Fibroblast of the aortic adventitia (primary cell): ENCODE data around the gene NAT10. TPM values are rescaled to one million over a fixed set of nuclear protein-coding genes. Genes with fewer than 3 reads are reported as not detected.
A peak's percentile ranks its signal among the peaks of the same experiment; 100 is the strongest.

ENCODE experiments used
- DNase-seq: peaks from one replicate; pipeline ENCODE4 v3.0.0-alpha.2; 2010; ENCODE audit warnings: low read depth
- H3K4me3 ChIP-seq: 2 replicates; pipeline ENCODE4 v1.5.1; 2011; ENCODE audit warnings: low read depth, mild to moderate bottlenecking, control low read depth, low read length, moderate library complexity
- total RNA-seq: library from RNA; depleted of rRNA; stranded (reverse); fragments of >200 nt; gene quantifications from 2 replicates; pipeline ENCODE4 v1.2.3, GENCODE V29; 2012; ENCODE audit warnings: low replicate concordance
- TF ChIP-seq, protein P1 (sequence below): IDR thresholded peaks from 2 replicates; pipeline ENCODE4 v1.5.1; 2011; ENCODE audit warnings: mild to moderate bottlenecking, low read length, control low read depth, inconsistent platforms; ENCODE audit not compliant: insufficient read depth

NAT10 gene
- total RNA-seq, 1 donor: 29.3 TPM

- TF ChIP-seq, protein P1, sequence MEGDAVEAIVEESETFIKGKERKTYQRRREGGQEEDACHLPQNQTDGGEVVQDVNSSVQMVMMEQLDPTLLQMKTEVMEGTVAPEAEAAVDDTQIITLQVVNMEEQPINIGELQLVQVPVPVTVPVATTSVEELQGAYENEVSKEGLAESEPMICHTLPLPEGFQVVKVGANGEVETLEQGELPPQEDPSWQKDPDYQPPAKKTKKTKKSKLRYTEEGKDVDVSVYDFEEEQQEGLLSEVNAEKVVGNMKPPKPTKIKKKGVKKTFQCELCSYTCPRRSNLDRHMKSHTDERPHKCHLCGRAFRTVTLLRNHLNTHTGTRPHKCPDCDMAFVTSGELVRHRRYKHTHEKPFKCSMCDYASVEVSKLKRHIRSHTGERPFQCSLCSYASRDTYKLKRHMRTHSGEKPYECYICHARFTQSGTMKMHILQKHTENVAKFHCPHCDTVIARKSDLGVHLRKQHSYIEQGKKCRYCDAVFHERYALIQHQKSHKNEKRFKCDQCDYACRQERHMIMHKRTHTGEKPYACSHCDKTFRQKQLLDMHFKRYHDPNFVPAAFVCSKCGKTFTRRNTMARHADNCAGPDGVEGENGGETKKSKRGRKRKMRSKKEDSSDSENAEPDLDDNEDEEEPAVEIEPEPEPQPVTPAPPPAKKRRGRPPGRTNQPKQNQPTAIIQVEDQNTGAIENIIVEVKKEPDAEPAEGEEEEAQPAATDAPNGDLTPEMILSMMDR: no peak
- H3K4me3 ChIP-seq: no peak overlapping the region
- no peak for DNase-seq
Observed at GRCh38 chr11:34147581-34147980, 42.2 kb downstream of the NAT10 start.

DNA sequence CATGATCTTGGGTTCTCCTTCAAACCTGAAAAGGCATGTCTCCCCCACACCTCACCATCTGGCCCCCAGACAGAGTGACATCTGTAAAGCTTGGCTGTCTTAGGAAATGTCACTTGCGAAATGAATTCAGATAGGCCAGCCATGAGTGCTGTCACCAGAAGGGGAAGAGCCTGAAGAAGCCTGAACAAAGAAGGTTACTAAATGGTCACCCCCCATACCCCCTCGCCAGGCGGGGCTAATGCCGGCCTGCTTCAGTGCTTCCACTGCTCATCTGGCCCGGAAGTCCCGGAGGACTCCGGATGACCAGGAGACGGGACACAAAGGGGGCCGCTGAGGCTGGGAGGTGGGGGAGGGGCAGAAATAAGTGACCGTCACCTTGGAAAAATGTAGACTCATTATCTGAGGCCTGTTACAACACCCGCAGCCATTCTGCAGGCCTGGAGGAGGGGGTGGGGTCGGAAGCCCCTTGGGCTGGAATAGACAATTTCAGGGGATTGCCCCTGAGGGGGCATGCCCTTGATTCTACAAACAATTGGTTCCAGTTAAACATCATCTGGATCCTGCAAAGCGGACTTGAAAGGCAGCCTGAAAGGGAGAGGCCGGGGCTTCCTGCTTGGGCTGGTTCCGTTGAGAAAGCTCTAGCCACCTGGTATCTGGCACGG lies 43.2 kb downstream of the NAT10 start:
- H3K4me3 ChIP-seq: no peak overlapping the region
- TF ChIP-seq, protein P1: no peak
- no peak for DNase-seq

- H3K4me3 ChIP-seq: no peak overlapping the region
- DNase-seq: no peak
- TF ChIP-seq, protein P1: no peak
Observed at GRCh38 chr11:34149274-34149673, 43.8 kb downstream of the NAT10 start.

GRCh38 chr11:34149786-34150185 lies 44.4 kb downstream of the NAT10 start:
- TF ChIP-seq, protein P1: peak; percentile 43
- DNase-seq: peak; percentile 13
- no peak overlapping the region for H3K4me3 ChIP-seq

DNA sequence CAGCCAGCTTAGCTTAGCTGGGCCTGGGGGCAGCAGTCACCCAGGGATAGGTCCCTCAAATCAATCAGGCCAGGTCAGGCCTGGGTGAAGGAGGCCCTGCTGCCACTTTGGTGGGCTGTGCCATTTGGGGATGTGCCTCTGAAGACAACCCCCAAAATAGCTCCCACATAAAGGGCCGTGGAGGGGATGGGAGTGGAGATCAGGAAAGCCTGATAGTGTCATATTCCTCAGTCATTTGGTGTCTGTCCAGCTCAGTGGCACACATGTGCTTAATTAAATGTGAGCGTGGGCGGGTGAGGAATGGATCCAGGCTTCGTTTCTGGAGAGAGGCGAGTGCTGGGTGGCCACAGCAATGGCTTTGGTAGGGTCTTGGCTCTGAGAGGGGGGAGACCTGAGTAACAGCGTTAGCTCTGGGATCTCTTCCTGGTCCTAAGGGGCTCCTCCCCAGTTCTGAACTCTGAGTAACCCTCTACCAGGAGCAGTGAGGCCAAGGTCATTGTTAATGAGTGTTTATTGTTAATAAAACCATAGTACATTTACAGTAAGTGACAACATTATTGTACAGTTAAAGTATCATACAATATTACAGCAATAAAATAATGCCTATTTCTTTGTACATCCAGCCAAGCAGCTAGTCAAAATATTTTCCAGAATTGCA lies 45.2 kb downstream of the NAT10 start:
- DNase-seq: no peak
- H3K4me3 ChIP-seq: no peak overlapping the region
- TF ChIP-seq, protein P1: no peak

DNA sequence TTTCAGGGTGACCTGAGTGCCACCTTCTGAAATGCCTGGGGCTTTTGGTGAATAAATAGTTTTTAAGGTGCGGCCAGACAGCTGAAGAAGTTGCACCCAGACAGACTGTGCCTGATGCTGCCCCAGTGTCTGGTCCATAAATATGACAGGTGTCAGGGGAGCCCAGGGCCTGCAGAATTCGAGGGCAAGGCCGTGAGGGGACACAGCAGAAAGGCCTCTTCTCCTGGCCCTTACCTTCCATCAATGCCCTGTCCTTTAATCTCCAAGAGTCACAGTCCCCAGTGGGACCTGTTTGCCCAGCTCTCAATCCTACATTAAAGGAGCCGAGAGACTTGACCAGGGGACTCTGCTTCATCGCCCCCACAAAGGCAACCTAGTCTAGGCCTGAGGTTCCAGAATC lies 45.7 kb downstream of the NAT10 start:
- TF ChIP-seq, protein P1: no peak
- DNase-seq: no peak
- no peak overlapping the region for H3K4me3 ChIP-seq
